ENCODE measurements around the gene NFIB. TPM values are rescaled to one million over a fixed set of nuclear protein-coding genes. Genes with fewer than 3 reads are reported as not detected.
A peak's percentile ranks its signal among the peaks of the same experiment; 100 is the strongest.

The NFIB gene
- polyA plus RNA-seq, 3 donors, result not detected

DNA sequence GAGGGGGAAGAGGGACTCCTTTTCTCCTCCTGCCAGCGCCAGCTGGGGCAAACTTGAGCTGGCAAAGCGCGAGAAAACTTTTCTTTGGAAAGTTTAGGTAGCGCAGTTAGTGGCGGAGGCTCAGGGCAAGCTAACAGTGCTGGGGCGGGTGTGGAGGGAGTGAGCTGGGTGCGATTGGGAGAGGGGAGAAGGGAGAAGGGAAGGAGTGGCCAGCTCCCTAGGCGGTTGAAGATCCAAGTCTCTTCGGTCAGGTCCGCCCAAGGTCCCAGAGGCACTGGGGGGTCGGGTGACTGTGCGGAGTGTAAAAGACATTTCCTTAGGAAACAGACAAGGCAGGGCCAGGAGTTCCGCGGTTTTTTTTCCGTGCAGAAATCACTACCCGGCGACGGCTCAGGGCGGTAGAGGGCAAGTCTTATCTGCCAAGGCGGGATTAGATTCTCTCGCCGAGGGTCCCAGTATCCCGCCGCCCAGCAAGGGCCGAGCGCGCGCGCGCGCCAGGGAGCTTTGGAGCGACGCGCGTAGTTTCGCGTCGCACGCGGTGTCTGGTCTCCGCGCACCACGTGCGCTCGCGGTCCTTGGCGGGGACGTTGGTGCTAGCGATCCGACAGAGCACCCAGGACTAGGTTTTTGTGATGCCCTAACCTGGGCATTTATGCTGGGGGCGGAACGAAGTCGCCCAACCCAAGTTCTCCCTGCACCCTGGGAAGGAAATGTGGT is 33.6 kb upstream of the NFIB start:
- WGBS (ENCODE audit: insufficient coverage), result under 1% methylated on average over 47 of the region's 53 CpGs
- H3K4me2 ChIP-seq (replicated peaks; ENCODE audit: extremely low read depth, low read length, poor library complexity, severe bottlenecking), result no peak overlapping the region
- H3K79me2 ChIP-seq (ENCODE audit: insufficient read depth, low read length), result no peaks in the 10 kb centered on the region
- TF ChIP-seq, protein P1, sequence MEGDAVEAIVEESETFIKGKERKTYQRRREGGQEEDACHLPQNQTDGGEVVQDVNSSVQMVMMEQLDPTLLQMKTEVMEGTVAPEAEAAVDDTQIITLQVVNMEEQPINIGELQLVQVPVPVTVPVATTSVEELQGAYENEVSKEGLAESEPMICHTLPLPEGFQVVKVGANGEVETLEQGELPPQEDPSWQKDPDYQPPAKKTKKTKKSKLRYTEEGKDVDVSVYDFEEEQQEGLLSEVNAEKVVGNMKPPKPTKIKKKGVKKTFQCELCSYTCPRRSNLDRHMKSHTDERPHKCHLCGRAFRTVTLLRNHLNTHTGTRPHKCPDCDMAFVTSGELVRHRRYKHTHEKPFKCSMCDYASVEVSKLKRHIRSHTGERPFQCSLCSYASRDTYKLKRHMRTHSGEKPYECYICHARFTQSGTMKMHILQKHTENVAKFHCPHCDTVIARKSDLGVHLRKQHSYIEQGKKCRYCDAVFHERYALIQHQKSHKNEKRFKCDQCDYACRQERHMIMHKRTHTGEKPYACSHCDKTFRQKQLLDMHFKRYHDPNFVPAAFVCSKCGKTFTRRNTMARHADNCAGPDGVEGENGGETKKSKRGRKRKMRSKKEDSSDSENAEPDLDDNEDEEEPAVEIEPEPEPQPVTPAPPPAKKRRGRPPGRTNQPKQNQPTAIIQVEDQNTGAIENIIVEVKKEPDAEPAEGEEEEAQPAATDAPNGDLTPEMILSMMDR (IDR thresholded peaks at IDR 0.05), result no peak
- Mint-ChIP-seq H3K9me3 (peaks cover 0 to 19% (median 4%) of the 10 kb centered on the region in 7 donors), H3K36me3 (no peaks in the 10 kb centered on the region), H3K4me1 (no peaks in the 10 kb centered on the region), H3K27me3 (ENCODE audit: low read depth in 3 of 3) (peaks cover 3 to 7% (median 3%) of the 10 kb centered on the region in 3 donors), H3K4me3 (peak overlapping the region in 1 of 2 donors; percentile 85), H3K27ac (no peak overlapping the region)
- peaks cover 0 to 31% of the 10 kb centered on the region in 2 donors for H3K9me3 ChIP-seq (replicated peaks in 1 of 2; ENCODE audit: control insufficient read depth in 1 of 2, insufficient read depth in 1 of 2, low read length in 2 of 2)
- no peak overlapping the region for H3K9ac ChIP-seq (ENCODE audit: insufficient read depth, low read length, poor library complexity, severe bottlenecking)
- DNase-seq, result no peak
- H3K36me3 ChIP-seq (replicated peaks in 1 of 2; ENCODE audit: control insufficient read depth in 1 of 2, insufficient read depth in 2 of 2, low read length in 2 of 2), result no peaks in the 10 kb centered on the region
- intact Hi-C loops (cut with micrococcal nuclease), result no loop called here
- peaks cover 74 to 99% of the 10 kb centered on the region in 2 donors for H3K27me3 ChIP-seq (ENCODE audit: control insufficient read depth in 2 of 2, insufficient read depth in 2 of 2, low read length in 2 of 2)
- no peak overlapping the region for H3K27ac ChIP-seq (ENCODE audit: low read depth in 1 of 2, low read length in 2 of 2)
- H3K4me1 ChIP-seq (ENCODE audit: control insufficient read depth in 1 of 2, insufficient read depth in 2 of 2, low read length in 2 of 2), result no peaks in the 10 kb centered on the region
- H4K20me1 ChIP-seq (ENCODE audit: insufficient read depth, low read length), result no peaks in the 10 kb centered on the region
- H3K4me3 ChIP-seq (replicated peaks in 1 of 3; ENCODE audit: low read depth in 2 of 3, low read length in 3 of 3), result no peak overlapping the region
- no peak overlapping the region for H2AFZ ChIP-seq (ENCODE audit: insufficient read depth, low read depth, low read length, poor library complexity, severe bottlenecking)

DNA sequence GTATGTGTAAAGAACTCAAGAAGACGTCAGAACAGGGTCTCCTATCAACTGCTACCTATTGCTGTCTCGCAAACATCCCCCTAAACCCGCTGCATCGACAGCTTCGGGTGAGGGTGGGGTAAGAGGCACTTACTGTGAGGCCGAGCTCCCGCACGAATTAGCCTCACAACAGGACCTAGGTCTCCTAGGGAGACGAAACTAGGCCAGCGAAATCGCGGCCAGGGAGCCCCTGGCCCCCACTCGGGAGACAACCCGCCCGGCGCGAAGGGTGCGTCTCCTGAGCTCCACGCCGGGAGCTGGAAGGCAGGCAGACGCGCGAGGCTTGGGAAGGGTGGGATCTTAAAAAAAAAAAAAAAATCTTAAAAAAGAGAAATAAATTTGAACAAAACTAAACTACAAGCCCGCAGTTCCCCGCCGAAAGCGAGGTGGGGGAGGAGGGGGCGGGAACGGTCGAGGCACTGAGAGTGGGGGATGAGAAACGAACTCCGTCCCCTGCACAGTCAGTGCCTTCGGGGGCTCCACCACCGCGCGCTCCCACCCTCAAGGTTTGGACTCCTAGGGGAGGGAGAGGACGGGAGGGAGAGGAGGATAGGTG is 33.0 kb upstream of the NFIB start:
- Histone ChIP-seq H3K9ac (ENCODE audit: insufficient read depth, low read length, poor library complexity, severe bottlenecking) (no peak overlapping the region), H3K4me2 (replicated peaks; ENCODE audit: extremely low read depth, low read length, poor library complexity, severe bottlenecking) (no peak overlapping the region), H3K4me3 (replicated peaks in 1 of 3; ENCODE audit: low read depth in 2 of 3, low read length in 3 of 3) (no peak overlapping the region), H3K27ac (ENCODE audit: low read depth in 1 of 2, low read length in 2 of 2) (no peak overlapping the region), H4K20me1 (ENCODE audit: insufficient read depth, low read length) (no peaks in the 10 kb centered on the region), H3K27me3 (ENCODE audit: control insufficient read depth in 2 of 2, insufficient read depth in 2 of 2, low read length in 2 of 2) (peaks cover 74 to 98% of the 10 kb centered on the region in 2 donors), H3K79me2 (ENCODE audit: insufficient read depth, low read length) (no peaks in the 10 kb centered on the region), H3K36me3 (replicated peaks in 1 of 2; ENCODE audit: control insufficient read depth in 1 of 2, insufficient read depth in 2 of 2, low read length in 2 of 2) (no peaks in the 10 kb centered on the region), H2AFZ (ENCODE audit: insufficient read depth, low read depth, low read length, poor library complexity, severe bottlenecking) (no peak overlapping the region), H3K4me1 (ENCODE audit: control insufficient read depth in 1 of 2, insufficient read depth in 2 of 2, low read length in 2 of 2) (no peaks in the 10 kb centered on the region), H3K9me3 (replicated peaks in 1 of 2; ENCODE audit: control insufficient read depth in 1 of 2, insufficient read depth in 1 of 2, low read length in 2 of 2) (peaks cover 0 to 31% of the 10 kb centered on the region in 2 donors)
- H3K27ac Mint-ChIP-seq, result no peak overlapping the region
- H3K27me3 Mint-ChIP-seq (ENCODE audit: low read depth in 3 of 3), result peaks cover 0 to 2% (median under 1%) of the 10 kb centered on the region in 3 donors
- intact Hi-C loops (cut with micrococcal nuclease), result no loop called here
- peaks cover 0 to 19% (median 4%) of the 10 kb centered on the region in 7 donors for H3K9me3 Mint-ChIP-seq
- no peaks in the 10 kb centered on the region for H3K36me3 Mint-ChIP-seq
- TF ChIP-seq, protein P1 (IDR thresholded peaks at IDR 0.05), result no peak
- no peak for DNase-seq
- no peaks in the 10 kb centered on the region for H3K4me1 Mint-ChIP-seq
- peak overlapping the region in 1 of 2 donors; percentile 85 for H3K4me3 Mint-ChIP-seq
- WGBS (ENCODE audit: insufficient coverage), result 10% methylated on average over 12 of the region's 37 CpGs

Data from CD14-positive monocyte (primary cell).